Fibroblast of lung (primary cell): Measurements from ENCODE around the gene STX4. TPM values are rescaled to one million over a fixed set of nuclear protein-coding genes. Genes with fewer than 3 reads are reported as not detected.

Experiments
- DNase-seq, 2 donors: peaks; one replicate each; pipeline versions ENCODE4 v3.0.0 to v3.0.0-alpha.2; 2010; ENCODE audit warnings: low read depth in 2 of 2
- H2AFZ ChIP-seq: 2 replicates; pipeline ENCODE4 v1.5.1; 2012; ENCODE audit warnings: low read length, control low read depth, inconsistent platforms
- H3K27ac ChIP-seq: 2 replicates; pipeline ENCODE4 v1.5.1; 2011; ENCODE audit warnings: low read length, control low read depth; ENCODE audit not compliant: insufficient read depth
- H3K27me3 ChIP-seq: 2 replicates; pipeline ENCODE4 v1.5.1; 2011; ENCODE audit warnings: mild to moderate bottlenecking, low read length; ENCODE audit not compliant: control insufficient read depth, insufficient read depth
- H3K36me3 ChIP-seq: 2 replicates; pipeline ENCODE4 v1.5.1; 2011; ENCODE audit warnings: low read length; ENCODE audit not compliant: control insufficient read depth, insufficient read depth
- H3K4me1 ChIP-seq: 2 replicates; pipeline ENCODE4 v1.5.1; 2011; ENCODE audit warnings: low read length; ENCODE audit not compliant: control insufficient read depth, insufficient read depth; ENCODE audit errors: extremely low read depth
- H3K4me2 ChIP-seq: 2 replicates; pipeline ENCODE4 v1.5.1; 2011; ENCODE audit warnings: low read length, control low read depth; ENCODE audit not compliant: insufficient read depth; ENCODE audit errors: extremely low read depth
- H3K4me3 ChIP-seq, 4 experiments: fragments of 200-600 bp in 1 of 4; sonication (generic) in 1 of 4; replicated peaks in 1 of 4; 2 replicates each; pipeline ENCODE4 v1.5.1; 2011 to 2016; ENCODE audit warnings: low read length in 4 of 4, low read depth in 3 of 4, mild to moderate bottlenecking in 3 of 4, control low read depth in 2 of 4, inconsistent platforms in 1 of 4, mixed read lengths in 1 of 4; ENCODE audit not compliant: insufficient read depth in 1 of 4; ENCODE audit errors: control extremely low read depth in 1 of 4
- H3K79me2 ChIP-seq: 2 replicates; pipeline ENCODE4 v1.5.1; 2012; ENCODE audit warnings: mild to moderate bottlenecking, low read length, inconsistent platforms; ENCODE audit not compliant: control insufficient read depth, insufficient read depth
- H3K9ac ChIP-seq: 2 replicates; pipeline ENCODE4 v1.5.1; 2011; ENCODE audit warnings: mild to moderate bottlenecking, low read length, control low read depth; ENCODE audit not compliant: insufficient read depth
- H3K9me3 ChIP-seq: 2 replicates; pipeline ENCODE4 v1.5.1; 2012; ENCODE audit warnings: low read depth, low read length; ENCODE audit not compliant: control insufficient read depth, insufficient read depth
- H4K20me1 ChIP-seq: 2 replicates; pipeline ENCODE4 v1.5.1; 2011; ENCODE audit warnings: low read length; ENCODE audit not compliant: control insufficient read depth, insufficient read depth; ENCODE audit errors: extremely low read depth
- CTCF ChIP-seq, 2 donors: IDR thresholded peaks in 1 of 2; conservative IDR thresholded peaks in 1 of 2; 1 replicate in 1 of 2; 2 replicates in 1 of 2; pipeline ENCODE4 v1.5.1; 2011 to 2012; ENCODE audit warnings: low read length in 2 of 2, control low read depth in 1 of 2, inconsistent platforms in 1 of 2, low read depth in 1 of 2, mild to moderate bottlenecking in 1 of 2
- EZH2 ChIP-seq: IDR thresholded peaks from 2 replicates; pipeline ENCODE4 v1.5.1; 2012; ENCODE audit warnings: low read length, control low read depth, mild to moderate bottlenecking; ENCODE audit errors: missing control alignments
- polyA plus RNA-seq, 2 donors: library from polyadenylated mRNA; depleted of rRNA in 1 of 2; stranded (reverse) in 1 of 2; unstranded in 1 of 2; fragments of >200 nt; gene quantifications; 2 replicates each; pipeline ENCODE4 v1.2.1, GENCODE V29; 2011 to 2012; ENCODE audit warnings: missing spikeins in 1 of 2
- total RNA-seq: library from RNA; depleted of rRNA; stranded (reverse); fragments of >200 nt; gene quantifications from 2 replicates; pipeline ENCODE4 v1.2.1, GENCODE V29; 2014

STX4 gene
- total and polyA plus RNA-seq, 2 donors (not counting 1 experiment from before 2014, with no cell fraction given) = 37.5 to 42.8 TPM

- Histone ChIP-seq H3K79me2 (peaks cover 8% of the 10 kb centered on the region), H3K36me3 (peaks cover 28% of the 10 kb centered on the region), H3K4me2 (no peak overlapping the region), H4K20me1 (peaks cover 2% of the 10 kb centered on the region), H3K9me3 (no peaks in the 10 kb centered on the region), H3K27ac (no peak overlapping the region), H2AFZ (no peak overlapping the region), H3K4me3 (no peak overlapping the region), H3K4me1 (peaks cover 2% of the 10 kb centered on the region), H3K27me3 (no peaks in the 10 kb centered on the region), H3K9ac (no peak overlapping the region)
- DNase-seq = no peak
- no peak for TF ChIP-seq CTCF (conservative IDR thresholded peaks at IDR 0.05 in 1 of 2, IDR thresholded peaks at IDR 0.05 in 1 of 2; ENCODE audit: low read depth in 1 of 2, low read length in 2 of 2)
- no peak for TF ChIP-seq EZH2
Measured at GRCh38 chr16:31038993-31039392, 5.6 kb downstream of the STX4 start.

- Histone ChIP-seq H3K36me3 (peaks cover 18% of the 10 kb centered on the region), H3K27ac (no peak overlapping the region), H3K9ac (no peak overlapping the region), H3K4me1 (no peaks in the 10 kb centered on the region), H2AFZ (no peak overlapping the region), H3K27me3 (no peaks in the 10 kb centered on the region), H4K20me1 (no peaks in the 10 kb centered on the region), H3K79me2 (no peaks in the 10 kb centered on the region), H3K4me3 (no peak overlapping the region), H3K4me2 (no peak overlapping the region), H3K9me3 (no peaks in the 10 kb centered on the region)
- TF ChIP-seq EZH2 = no peak
- TF ChIP-seq CTCF (conservative IDR thresholded peaks at IDR 0.05 in 1 of 2, IDR thresholded peaks at IDR 0.05 in 1 of 2; ENCODE audit: low read depth in 1 of 2, low read length in 2 of 2) = no peak
- DNase-seq = no peak
Measured at GRCh38 chr16:31042866-31043265, 9.5 kb downstream of the STX4 start.

GRCh38 chr16:31043352-31043751, 10.0 kb downstream of the STX4 start:
- Histone ChIP-seq H3K4me2 (no peak overlapping the region), H2AFZ (no peak overlapping the region), H3K9ac (no peak overlapping the region), H4K20me1 (no peaks in the 10 kb centered on the region), H3K36me3 (peaks cover 17% of the 10 kb centered on the region), H3K9me3 (no peaks in the 10 kb centered on the region), H3K4me1 (no peaks in the 10 kb centered on the region), H3K27ac (no peak overlapping the region), H3K79me2 (no peaks in the 10 kb centered on the region), H3K4me3 (no peak overlapping the region), H3K27me3 (no peaks in the 10 kb centered on the region)
- TF ChIP-seq EZH2 = no peak
- TF ChIP-seq CTCF (conservative IDR thresholded peaks at IDR 0.05 in 1 of 2, IDR thresholded peaks at IDR 0.05 in 1 of 2; ENCODE audit: low read depth in 1 of 2, low read length in 2 of 2) = no peak
- peak in 1 of 2 donors; percentile 23 for DNase-seq
